ENCODE measurements around the gene UCN3.
A peak's percentile ranks its signal among the peaks of the same experiment; 100 is the strongest.
"Not testable (repeated sequence)": the region's sequence is repeated elsewhere in the genome, so short reads cannot be mapped to it uniquely, and the experiment has no call there.

The UCN3 gene

DNA sequence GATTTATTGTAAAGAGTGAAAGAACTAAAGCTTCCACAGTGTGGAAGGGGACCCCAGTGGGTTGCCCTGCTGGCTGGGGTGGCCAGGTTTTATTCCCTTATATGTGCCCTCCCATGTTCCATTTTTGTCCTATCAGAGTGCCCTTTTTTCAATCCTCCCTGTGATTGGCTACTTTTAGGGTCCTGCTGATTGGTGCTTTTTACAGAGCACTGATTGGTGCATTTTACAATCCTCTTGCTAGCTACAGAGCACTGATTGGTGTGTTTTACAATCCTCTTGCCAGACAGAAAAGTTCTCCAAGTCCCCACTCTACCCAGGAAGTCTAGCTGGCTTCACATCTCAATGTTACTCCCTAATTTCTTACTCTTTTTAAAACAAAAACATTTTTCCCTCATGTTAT is 46.0 kb downstream of the UCN3 start:
- not testable (repeated sequence) for DNase-seq (ENCODE audit: low read depth)

DNA sequence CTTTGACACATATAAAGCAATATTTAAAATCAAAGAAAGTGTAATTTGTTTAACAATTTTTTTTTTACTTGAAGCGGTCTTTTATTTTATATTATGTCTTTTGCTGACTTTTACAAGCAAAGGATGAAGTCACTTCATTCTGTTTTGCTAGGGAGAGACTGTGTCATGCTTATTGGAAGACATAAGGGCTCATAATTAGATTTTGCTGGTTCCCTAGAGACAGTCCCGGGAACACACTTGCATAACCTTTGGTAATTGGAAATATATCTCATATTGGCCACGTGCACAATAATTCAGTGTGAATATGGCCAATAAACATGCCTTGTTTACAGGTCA is 47.1 kb downstream of the UCN3 start:
- no peak for DNase-seq (ENCODE audit: low read depth)

DNA sequence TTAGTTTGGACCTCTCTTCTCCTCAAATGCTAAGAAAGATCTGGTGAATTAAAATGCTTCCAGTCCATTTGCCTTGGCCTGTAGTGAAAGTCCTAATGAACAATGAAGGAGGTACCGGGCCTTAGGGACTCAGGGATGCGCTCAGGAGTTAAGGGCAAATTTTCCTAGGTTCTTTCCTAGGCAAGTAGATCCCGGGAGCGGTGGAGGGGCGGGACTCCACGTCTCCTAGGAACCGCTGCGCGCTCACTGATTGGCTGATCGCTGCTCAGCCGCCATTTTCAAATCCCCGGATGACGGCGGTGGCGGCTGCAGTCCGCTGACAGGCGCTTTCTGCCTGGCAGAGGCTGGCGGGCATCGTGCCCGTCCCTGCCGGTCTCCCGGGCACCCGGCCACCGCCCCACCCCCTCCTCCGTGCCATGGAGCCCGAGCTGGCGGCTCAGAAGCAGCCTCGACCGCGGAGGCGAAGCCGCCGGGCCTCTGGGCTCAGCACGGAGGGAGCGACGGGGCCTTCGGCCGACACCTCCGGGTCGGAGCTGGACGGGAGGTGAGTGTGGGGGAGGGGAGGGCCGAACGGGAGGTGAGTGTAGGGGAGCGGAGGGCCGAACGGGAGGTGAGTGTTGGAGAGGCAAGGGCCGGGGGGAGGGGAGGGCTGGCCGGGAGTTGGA is 47.6 kb downstream of the UCN3 start, which contains the start of gene NET1:
NET1 (plus strand) TSS at position 281 of the 665 bp plus-strand sequence; CDS start at position 417, 136 bp downstream.
- DNase-seq (ENCODE audit: low read depth), result peak; percentile 59

DNA sequence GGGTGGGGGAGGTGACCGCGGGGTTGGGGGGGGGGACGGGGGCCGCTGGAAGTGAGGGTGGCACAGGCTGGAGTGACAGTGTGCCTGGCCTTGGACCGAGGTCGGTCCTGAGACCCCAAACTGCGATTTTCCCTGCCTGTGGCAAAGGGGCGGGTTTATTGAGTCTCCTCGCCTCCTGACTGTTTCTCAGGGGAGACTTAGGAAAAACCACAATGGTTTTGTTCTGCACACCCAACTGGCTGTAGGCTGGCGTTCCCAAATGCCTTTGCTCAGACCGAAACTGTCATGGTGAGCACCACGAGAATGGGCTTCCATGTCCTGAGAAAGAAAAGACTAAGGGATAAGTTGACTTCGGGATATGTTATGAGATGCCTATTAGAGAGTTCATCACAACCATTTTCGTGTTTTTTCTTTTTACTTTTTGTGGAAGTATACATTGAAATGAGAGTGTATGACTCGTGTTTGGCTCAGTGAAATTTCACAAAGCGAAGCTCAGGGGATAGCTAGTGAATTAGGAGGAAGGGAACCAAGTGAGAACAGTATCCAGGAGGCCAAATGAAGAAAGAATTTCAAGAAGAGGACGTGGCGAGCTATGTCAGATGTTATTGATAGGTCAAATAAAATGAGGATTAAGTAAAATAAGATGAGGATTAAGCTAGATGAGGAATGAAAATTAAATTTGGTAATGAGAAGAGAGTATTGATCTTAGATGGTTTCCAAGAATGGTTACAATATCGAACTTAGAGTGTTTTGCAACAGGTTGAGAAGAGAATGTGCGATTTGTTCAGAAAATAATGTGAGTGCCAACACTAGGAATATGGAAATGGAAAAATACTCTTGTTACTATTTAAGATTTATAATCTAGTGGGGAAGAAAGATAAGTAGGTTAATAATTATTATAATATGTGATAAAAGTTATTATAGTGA is 48.5 kb downstream of the UCN3 start:
- DNase-seq (ENCODE audit: low read depth), result peak; percentile 38

DNA sequence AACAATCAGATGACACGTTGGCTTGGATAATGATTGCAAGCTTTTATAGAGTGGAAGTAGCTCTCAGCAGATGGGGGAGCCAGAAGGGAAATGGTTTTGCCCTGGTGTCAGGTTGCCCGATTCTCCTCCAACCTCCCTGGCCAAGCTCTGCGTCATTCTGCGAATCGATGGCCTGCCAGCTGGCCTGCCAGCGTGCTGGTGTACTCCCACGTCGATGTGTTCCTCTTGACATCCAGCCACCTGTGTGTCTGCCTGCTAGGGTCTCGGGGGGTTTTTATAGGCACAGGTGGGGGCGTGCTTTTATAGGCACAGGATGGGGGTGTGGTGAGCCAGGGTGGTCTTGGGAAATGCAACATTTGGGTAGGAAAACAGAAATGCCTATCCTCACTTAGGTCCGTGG is 52.2 kb downstream of the UCN3 start:
- DNase-seq (ENCODE audit: low read depth), result no peak

DNA sequence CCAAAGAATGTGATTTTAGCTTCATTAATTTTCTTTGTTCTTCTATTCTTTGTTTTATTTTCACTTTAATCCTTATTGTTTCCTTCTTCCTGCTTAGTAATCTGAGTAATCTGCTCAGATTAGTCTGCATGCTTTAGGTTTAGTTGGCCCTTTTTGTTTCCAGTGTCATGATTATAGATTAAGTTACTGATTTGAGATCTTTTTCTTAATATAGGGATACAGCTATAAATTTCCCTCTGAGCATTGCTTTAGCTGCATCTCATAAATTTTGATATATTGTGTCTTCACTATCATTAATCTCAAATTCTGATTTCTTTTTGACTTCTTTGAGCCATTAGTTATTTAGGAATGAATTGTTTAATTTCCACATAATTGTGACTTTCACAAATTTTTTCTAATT is 53.8 kb downstream of the UCN3 start:
- DNase-seq (ENCODE audit: low read depth), result no peak

DNA sequence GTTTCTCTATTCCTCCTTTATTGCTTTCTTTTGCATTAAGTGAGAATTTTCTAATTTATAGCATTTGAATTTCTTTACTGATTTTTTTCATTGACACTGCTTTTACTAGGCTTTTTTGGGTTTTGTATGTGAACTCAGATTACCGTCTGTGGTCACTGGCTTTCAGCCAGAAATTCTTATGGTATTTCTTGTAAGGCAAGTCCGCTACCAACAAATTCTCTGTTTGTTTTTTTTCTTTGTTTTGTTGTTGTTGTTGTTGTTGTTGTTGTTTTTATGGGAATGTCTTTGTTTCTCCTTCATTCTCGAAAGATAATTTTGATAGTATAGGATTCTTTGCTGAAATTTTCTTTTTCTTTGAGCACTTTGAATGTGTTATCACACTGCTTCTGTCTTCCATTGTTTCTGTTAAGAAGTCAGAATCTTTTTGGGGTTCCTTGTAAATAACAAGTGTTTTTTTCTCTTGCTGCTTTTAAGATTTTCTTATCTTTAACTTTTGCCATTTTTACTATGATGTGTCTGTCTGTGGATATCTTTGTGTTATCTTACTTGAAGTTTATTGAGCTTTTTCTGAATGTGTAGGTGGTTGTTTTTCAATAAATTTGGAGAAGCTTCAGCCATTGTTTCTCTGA is 54.8 kb downstream of the UCN3 start:
- DNase-seq (ENCODE audit: low read depth), result no peak

DNA sequence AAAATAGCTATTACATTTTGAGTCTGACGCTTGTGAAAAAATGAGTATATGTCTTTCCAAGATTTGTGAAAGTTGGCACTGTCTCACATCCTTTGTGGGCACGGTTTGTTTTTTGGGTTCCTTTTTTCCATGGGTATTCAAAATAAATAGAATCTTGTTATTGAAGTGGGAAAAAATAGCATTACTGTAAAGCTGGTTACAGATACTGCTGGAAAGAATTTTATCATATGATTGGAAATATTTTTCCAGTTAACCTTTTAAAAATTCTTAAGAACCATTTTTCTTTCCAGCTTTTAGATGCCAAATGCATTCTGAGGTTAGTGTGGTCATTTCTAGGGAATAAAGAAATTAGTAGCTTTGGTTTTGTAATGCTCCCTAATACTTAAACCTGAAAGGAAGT is 59.0 kb downstream of the UCN3 start:
- peak; percentile 55 for DNase-seq (ENCODE audit: low read depth)
